ENCODE results near the gene TUT1.

GRCh38 chr11:62556875-62557631, 34.3 kb downstream of the TUT1 start:
- TF ChIP-seq CTCF (IDR thresholded peaks at IDR 0.05; ENCODE audit: low read depth, low read length, missing input control) = no peak
- TF ChIP-seq JUND (IDR thresholded peaks at IDR 0.05) = no peak
- TF ChIP-seq RAD21 (IDR thresholded peaks at IDR 0.05) = no peak
- TF ChIP-seq ATF3 (IDR thresholded peaks at IDR 0.05) = no peak
- no peak for TF ChIP-seq GABPA (IDR thresholded peaks at IDR 0.05 in 1 of 2, conservative IDR thresholded peaks at IDR 0.05 in 1 of 2)
- TF ChIP-seq ZBTB33 (IDR thresholded peaks at IDR 0.05) = no peak
- TF ChIP-seq TAF1 (conservative IDR thresholded peaks at IDR 0.05) = no peak
- TF ChIP-seq REST (IDR thresholded peaks at IDR 0.05) = no peak
- no peak for TF ChIP-seq YY1 (IDR thresholded peaks at IDR 0.05)
- TF ChIP-seq MAX (IDR thresholded peaks at IDR 0.05) = no peak
- TF ChIP-seq SP1 (IDR thresholded peaks at IDR 0.05) = no peak
- no peak for TF ChIP-seq EGR1 (IDR thresholded peaks at IDR 0.05; ENCODE audit: low read depth in 2 of 2)
- no peak for TF ChIP-seq NR2F2 (IDR thresholded peaks at IDR 0.05)
- no peak for TF ChIP-seq HNF4G (IDR thresholded peaks at IDR 0.05)

Data from liver (tissue), 3 donors.